Lower lobe of right lung (tissue), 2 donors: ENCODE data around the gene CSGALNACT2. TPM values are rescaled to one million over a fixed set of nuclear protein-coding genes. Genes with fewer than 3 reads are reported as not detected.

Experiments
- ATAC-seq, 2 donors: fragments of 200-7000 bp; cut with Tn5 transposase; one replicate each; pipeline ENCODE4 v1.9.1; 2020 to 2022; ENCODE audit warnings: mild to moderate bottlenecking in 2 of 2, moderate library complexity in 2 of 2
- DNase-seq: peaks from one replicate; pipeline ENCODE4 v3.0.0-alpha.2; 2020
- H3K27ac ChIP-seq: fragments of 200-600 bp; one replicate; pipeline ENCODE4 v1.8.0; 2022
- H3K27me3 ChIP-seq: fragments of 200-600 bp; one replicate; pipeline ENCODE4 v1.8.0; 2022; ENCODE audit warnings: low read depth
- H3K36me3 ChIP-seq: fragments of 200-600 bp; one replicate; pipeline ENCODE4 v1.8.0; 2022; ENCODE audit warnings: mild to moderate bottlenecking
- H3K4me1 ChIP-seq: fragments of 200-600 bp; one replicate; pipeline ENCODE4 v1.8.0; 2022
- H3K4me3 ChIP-seq: fragments of 200-600 bp; one replicate; pipeline ENCODE4 v1.8.0; 2022; ENCODE audit warnings: mild to moderate bottlenecking
- H3K9me3 ChIP-seq: fragments of 200-600 bp; one replicate; pipeline ENCODE4 v1.8.0; 2022
- CTCF ChIP-seq: fragments of 200-600 bp; IDR thresholded peaks from one replicate; pipeline ENCODE4 v1.8.0; 2022; ENCODE audit warnings: antibody characterized with exemption, mild to moderate bottlenecking
- intact Hi-C: fragments of 100-400 bp; cut with DNase I; formaldehyde crosslinking; loops from one replicate; pipeline ENCODE4 v1.11.0; 2022
- total RNA-seq: library from RNA; stranded (reverse); fragmentation: NEBNext Ultra II Directional; extraction: Animal tissue kit (Norgen Biotek cat#: 25700); gene quantifications from one replicate; pipeline ENCODE4 v1.2.1, GENCODE V29; 2021
- donor health status: DM: no; HTN: yes; CAD: no; lungs with severe emphysema.

CSGALNACT2 gene
- total RNA-seq, 1 donor from 2014 or later: 36.4 TPM

DNA sequence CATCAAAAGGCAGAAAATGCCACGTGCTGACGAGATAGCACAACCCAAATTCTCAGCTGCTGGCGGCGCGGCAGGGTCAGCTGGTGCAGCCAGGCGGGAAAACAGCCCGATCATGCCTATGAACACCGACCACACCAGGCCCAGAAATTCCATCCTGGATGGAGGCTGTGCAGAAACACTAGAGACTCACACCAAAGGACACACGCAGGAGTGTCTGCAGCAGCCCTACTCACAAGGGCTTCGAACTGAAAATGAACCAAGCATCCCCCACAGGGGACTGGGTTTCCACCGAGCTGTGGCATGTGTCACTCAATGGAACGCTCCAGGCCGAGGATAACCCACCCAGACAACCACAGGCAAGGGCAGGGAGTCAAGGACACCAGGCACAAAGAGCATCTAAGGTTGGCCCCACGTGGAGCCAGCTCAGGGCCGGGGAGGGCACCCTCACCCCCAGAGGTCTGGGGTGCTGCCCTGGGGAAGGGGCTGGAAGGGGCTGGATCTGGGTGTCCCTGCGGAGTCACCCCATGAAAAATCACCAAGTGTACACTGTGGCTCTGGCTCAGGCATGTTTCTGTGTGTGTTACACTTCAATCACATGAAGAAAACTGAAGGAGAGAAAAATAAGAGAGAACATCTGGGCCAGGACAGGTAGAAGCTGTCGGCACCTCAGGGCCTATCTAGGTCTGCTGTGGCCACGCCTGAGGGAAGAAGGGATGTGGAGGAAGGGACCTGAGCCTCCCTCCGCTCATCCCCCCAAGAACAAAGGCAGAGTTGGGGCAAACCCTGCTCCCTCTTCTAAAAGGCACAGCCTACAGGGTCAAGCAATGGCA is 95.6 kb downstream of the CSGALNACT2 start:
- no peaks in the 10 kb centered on the region for H3K9me3 ChIP-seq
- no peak overlapping the region for H3K4me3 ChIP-seq
- ATAC-seq: no peak
- peaks cover 3% of the 10 kb centered on the region for H3K4me1 ChIP-seq
- intact Hi-C loops: no loop called here
- H3K27ac ChIP-seq: no peak overlapping the region
- peak; percentile 23 for DNase-seq
- peaks cover 30% of the 10 kb centered on the region for H3K27me3 ChIP-seq
- no peaks in the 10 kb centered on the region for H3K36me3 ChIP-seq
- TF ChIP-seq CTCF: no peak

DNA sequence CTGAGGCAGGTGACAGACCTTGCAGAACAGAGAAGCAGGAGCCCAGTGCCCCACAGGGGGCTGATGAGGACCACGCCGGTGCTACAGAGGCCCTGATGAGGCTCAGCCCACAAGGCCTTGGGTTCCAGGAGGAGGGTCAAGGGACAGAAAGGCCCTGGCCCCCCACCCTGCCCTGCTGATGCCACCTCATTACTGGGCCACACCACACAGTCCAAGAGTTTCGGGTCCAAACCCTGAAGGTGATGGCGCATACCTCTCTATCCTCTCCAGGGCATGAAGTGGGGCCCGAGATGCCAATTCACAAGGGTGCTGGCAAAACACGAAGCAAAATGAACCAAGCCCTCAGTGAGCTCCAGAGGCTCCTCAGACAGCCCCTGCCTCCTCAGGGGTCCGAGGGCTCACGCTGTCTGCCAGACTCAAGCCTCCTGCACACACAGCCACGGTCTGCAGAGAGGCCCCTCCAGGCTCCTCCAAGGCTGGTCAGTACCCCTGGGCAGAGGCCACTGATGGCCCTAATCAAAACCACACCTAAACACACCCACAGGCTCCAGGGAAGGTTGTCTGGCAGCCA is 96.3 kb downstream of the CSGALNACT2 start:
- DNase-seq (peak; percentile 36), ATAC-seq (no peak)
- intact Hi-C loops: no loop called here
- Histone ChIP-seq H3K4me1 (no peaks in the 10 kb centered on the region), H3K36me3 (no peaks in the 10 kb centered on the region), H3K27me3 (peaks cover 23% of the 10 kb centered on the region), H3K27ac (no peak overlapping the region), H3K9me3 (no peaks in the 10 kb centered on the region), H3K4me3 (no peak overlapping the region)
- no peak for TF ChIP-seq CTCF

Other genes starting within 250 kb of the CSGALNACT2 start
- gene RET, start 61.4 kb upstream of the CSGALNACT2 start, total RNA-seq: 0.68 TPM
- gene RASGEF1A, start 128.6 kb downstream of the CSGALNACT2 start, total RNA-seq: 2.7 TPM
- gene FXYD4, start 233.2 kb downstream of the CSGALNACT2 start, total RNA-seq: not detected